DOHH2 (cell line): ENCODE data around the gene LRRTM2.
"Not testable (repeated sequence)": the region's sequence is repeated elsewhere in the genome, so short reads cannot be mapped to it uniquely, and the experiment has no call there.

Experiments
- H3F3A ChIP-seq: fragments of 200-600 bp; sonication (generic), shearing (Covaris generic); 2 replicates; pipeline ENCODE4 v1.6.0; 2016; ENCODE audit warnings: antibody characterized with exemption, mild to moderate bottlenecking; ENCODE audit not compliant: control insufficient read depth, insufficient read depth
- H3K27ac ChIP-seq: fragments of 200-600 bp; sonication (generic); 2 replicates; pipeline ENCODE4 v1.5.1; 2014; ENCODE audit warnings: low read depth, mild to moderate bottlenecking, low read length, moderate library complexity
- H3K27me3 ChIP-seq: fragments of 200-600 bp; sonication (generic); 2 replicates; pipeline ENCODE4 v1.6.1; 2014; ENCODE audit warnings: mild to moderate bottlenecking, low read length, mixed read lengths; ENCODE audit not compliant: control insufficient read depth
- H3K36me3 ChIP-seq: fragments of 200-600 bp; sonication (generic); 2 replicates; pipeline ENCODE4 v1.6.1; 2014; ENCODE audit warnings: mild to moderate bottlenecking, low read length, moderate library complexity, mixed read lengths; ENCODE audit not compliant: control insufficient read depth
- H3K4me1 ChIP-seq: fragments of 200-600 bp; sonication (generic); 2 replicates; pipeline ENCODE4 v1.6.1; 2014; ENCODE audit warnings: mild to moderate bottlenecking, low read length, mixed read lengths; ENCODE audit not compliant: control insufficient read depth
- H3K4me2 ChIP-seq: fragments of 200-600 bp; sonication (generic); 2 replicates; pipeline ENCODE4 v1.6.0; 2014; ENCODE audit warnings: mild to moderate bottlenecking, low read length, moderate library complexity
- H3K4me3 ChIP-seq: fragments of 200-600 bp; sonication (generic); 2 replicates; pipeline ENCODE4 v1.5.1; 2014; ENCODE audit warnings: mild to moderate bottlenecking, low read length, mixed read lengths
- H3K79me2 ChIP-seq: fragments of 200-600 bp; sonication (generic); 2 replicates; pipeline ENCODE4 v1.6.1; 2014; ENCODE audit warnings: mild to moderate bottlenecking, low read length, mixed read lengths; ENCODE audit not compliant: control insufficient read depth
- H3K9me2 ChIP-seq: fragments of 200-600 bp; sonication (generic); replicated peaks from 2 replicates; pipeline ENCODE4 v1.6.1; 2014; ENCODE audit warnings: mild to moderate bottlenecking, low read length, mixed read lengths; ENCODE audit not compliant: control insufficient read depth
- H3K9me3 ChIP-seq: fragments of 200-600 bp; sonication (generic); 2 replicates; pipeline ENCODE4 v1.6.1; 2014; ENCODE audit warnings: antibody characterized with exemption, low read length, mixed read lengths; ENCODE audit not compliant: control insufficient read depth, insufficient read depth
- H4K20me1 ChIP-seq: fragments of 200-600 bp; sonication (generic); 2 replicates; pipeline ENCODE4 v1.6.0; 2014; ENCODE audit warnings: low read depth, mild to moderate bottlenecking, antibody characterized with exemption, low read length, moderate library complexity; ENCODE audit not compliant: control insufficient read depth, insufficient read depth
- EZH2phosphoT487 ChIP-seq: fragments of 200-600 bp; sonication (generic); IDR thresholded peaks from 2 replicates; pipeline ENCODE4 v1.6.1; 2017; ENCODE audit warnings: borderline replicate concordance, mild to moderate bottlenecking, antibody characterized with exemption, low read length, moderate library complexity, mixed read lengths
- TF ChIP-seq, protein P1 (sequence below): fragments of 200-600 bp; sonication (generic); IDR thresholded peaks from one replicate; pipeline ENCODE4 v1.5.1; 2014; ENCODE audit warnings: antibody characterized with exemption, mild to moderate bottlenecking, low read depth, low read length; ENCODE audit not compliant: poor library complexity, severe bottlenecking

The LRRTM2 gene, protein sequence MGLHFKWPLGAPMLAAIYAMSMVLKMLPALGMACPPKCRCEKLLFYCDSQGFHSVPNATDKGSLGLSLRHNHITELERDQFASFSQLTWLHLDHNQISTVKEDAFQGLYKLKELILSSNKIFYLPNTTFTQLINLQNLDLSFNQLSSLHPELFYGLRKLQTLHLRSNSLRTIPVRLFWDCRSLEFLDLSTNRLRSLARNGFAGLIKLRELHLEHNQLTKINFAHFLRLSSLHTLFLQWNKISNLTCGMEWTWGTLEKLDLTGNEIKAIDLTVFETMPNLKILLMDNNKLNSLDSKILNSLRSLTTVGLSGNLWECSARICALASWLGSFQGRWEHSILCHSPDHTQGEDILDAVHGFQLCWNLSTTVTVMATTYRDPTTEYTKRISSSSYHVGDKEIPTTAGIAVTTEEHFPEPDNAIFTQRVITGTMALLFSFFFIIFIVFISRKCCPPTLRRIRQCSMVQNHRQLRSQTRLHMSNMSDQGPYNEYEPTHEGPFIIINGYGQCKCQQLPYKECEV

DNA sequence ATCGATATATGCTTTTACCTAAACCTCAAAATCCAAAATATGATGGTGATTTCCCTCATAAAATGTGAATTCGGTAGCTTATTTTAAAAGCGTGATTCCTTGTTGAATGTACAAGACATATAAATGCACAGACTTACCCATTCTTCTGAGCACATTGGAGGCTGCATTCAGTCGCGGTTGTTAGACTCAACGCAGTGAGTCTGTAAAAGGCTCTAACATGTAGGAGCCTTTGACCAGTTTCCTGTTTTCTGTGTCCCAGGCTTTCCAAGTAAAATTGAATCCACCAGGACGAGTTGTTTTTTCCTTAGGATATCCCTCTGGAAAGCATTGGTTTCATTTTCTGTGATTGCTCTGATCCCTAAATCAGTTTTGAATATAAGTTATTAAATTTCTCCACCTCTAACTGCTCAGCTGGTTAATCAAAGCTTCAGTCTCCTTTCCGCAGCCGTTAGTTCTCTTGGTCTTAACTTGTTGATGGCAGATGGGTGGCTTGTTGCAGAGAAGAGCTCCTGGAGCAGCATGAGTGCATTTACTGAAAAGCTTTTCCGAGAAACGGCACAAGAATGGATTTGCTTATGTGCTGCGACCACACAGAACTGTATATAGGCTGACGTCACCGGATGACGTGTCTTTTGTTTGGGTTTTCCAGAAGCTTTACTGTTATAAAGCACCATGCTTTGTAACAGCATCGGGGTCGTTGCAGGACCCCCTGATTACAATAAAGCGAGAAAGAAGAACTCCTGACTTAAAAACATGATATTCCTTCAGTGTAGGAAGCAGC lies at the start of gene LRRTM2:
Gene LRRTM2, minus strand, starts transcription at position 565 of the 781 bp plus-strand sequence. Its CDS starts 424 bp downstream, at position 141.
- Histone ChIP-seq H3K79me2 (no peaks in the 10 kb centered on the region), H3K27me3 (peaks cover 4% of the 10 kb centered on the region; the same call in 1 of the 2 replicates), H4K20me1 (0 out of 2 replicates have a peak, but pooled peaks cover 6% of the 10 kb centered on the region), H3F3A (no peaks in the 10 kb centered on the region), H3K4me2 (no peak within 1 kb of the TSS), H3K27ac (no peak within 1 kb of the TSS), H3K9me3 (no peaks in the 10 kb centered on the region), H3K4me1 (no peaks in the 10 kb centered on the region), H3K4me3 (no peak within 1 kb of the TSS), H3K9me2 (no peaks in the 10 kb centered on the region), H3K36me3 (no peaks in the 10 kb centered on the region)
- no peak for TF ChIP-seq EZH2phosphoT487
- TF ChIP-seq, protein P1, sequence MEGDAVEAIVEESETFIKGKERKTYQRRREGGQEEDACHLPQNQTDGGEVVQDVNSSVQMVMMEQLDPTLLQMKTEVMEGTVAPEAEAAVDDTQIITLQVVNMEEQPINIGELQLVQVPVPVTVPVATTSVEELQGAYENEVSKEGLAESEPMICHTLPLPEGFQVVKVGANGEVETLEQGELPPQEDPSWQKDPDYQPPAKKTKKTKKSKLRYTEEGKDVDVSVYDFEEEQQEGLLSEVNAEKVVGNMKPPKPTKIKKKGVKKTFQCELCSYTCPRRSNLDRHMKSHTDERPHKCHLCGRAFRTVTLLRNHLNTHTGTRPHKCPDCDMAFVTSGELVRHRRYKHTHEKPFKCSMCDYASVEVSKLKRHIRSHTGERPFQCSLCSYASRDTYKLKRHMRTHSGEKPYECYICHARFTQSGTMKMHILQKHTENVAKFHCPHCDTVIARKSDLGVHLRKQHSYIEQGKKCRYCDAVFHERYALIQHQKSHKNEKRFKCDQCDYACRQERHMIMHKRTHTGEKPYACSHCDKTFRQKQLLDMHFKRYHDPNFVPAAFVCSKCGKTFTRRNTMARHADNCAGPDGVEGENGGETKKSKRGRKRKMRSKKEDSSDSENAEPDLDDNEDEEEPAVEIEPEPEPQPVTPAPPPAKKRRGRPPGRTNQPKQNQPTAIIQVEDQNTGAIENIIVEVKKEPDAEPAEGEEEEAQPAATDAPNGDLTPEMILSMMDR: no peak

GRCh38 chr5:138922494-138922893 lies 47.4 kb upstream of the LRRTM2 start:
- no peaks in the 10 kb centered on the region for H3K4me1 ChIP-seq
- H3F3A ChIP-seq: no peaks in the 10 kb centered on the region
- no peak overlapping the region for H3K4me3 ChIP-seq
- no peaks in the 10 kb centered on the region for H3K9me3 ChIP-seq
- H3K79me2 ChIP-seq: no peaks in the 10 kb centered on the region
- no peak overlapping the region for H3K4me2 ChIP-seq
- no peak overlapping the region for H3K27ac ChIP-seq
- H3K9me2 ChIP-seq: no peaks in the 10 kb centered on the region
- TF ChIP-seq EZH2phosphoT487: no peak
- TF ChIP-seq, protein P1: no peak
- peaks cover 3% of the 10 kb centered on the region for H3K36me3 ChIP-seq
- no peaks in the 10 kb centered on the region for H4K20me1 ChIP-seq
- H3K27me3 ChIP-seq: no peaks in the 10 kb centered on the region

- H4K20me1 ChIP-seq, H3K9me3 ChIP-seq, H3F3A ChIP-seq, H3K27ac ChIP-seq, H3K4me3 ChIP-seq, H3K27me3 ChIP-seq, H3K4me1 ChIP-seq, H3K4me2 ChIP-seq, H3K36me3 ChIP-seq, H3K9me2 ChIP-seq, H3K79me2 ChIP-seq: not testable (repeated sequence)
Measured at GRCh38 chr5:138921362-138921761, 46.2 kb upstream of the LRRTM2 start.

DNA sequence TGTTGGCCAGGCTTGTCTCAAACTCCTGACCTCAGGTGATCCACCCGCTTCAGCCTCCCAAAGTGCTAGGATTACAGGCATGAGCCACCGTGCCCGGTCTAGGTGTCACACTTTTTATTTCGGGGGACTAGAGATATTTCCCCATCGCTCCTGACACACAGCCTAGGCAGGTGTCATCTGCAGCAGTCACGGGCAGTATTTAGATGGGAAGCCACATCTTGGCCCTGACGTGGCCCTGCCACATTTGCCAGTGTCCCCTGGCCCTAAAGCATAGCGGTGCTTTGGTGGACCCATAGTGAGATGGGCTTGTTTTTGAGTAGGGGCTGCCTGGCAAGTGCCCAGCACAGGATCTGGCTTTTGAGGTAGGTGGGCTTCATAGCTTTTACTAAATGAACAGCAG lies 45.0 kb upstream of the LRRTM2 start:
- no peaks in the 10 kb centered on the region for H3F3A ChIP-seq
- H3K4me3 ChIP-seq: no peak overlapping the region
- H3K4me1 ChIP-seq: no peaks in the 10 kb centered on the region
- H4K20me1 ChIP-seq: no peaks in the 10 kb centered on the region
- no peak overlapping the region for H3K27ac ChIP-seq
- H3K9me2 ChIP-seq: no peaks in the 10 kb centered on the region
- peaks cover 3% of the 10 kb centered on the region for H3K36me3 ChIP-seq
- H3K4me2 ChIP-seq: no peak overlapping the region
- TF ChIP-seq EZH2phosphoT487: no peak
- TF ChIP-seq, protein P1: no peak
- no peaks in the 10 kb centered on the region for H3K79me2 ChIP-seq
- no peaks in the 10 kb centered on the region for H3K27me3 ChIP-seq
- no peaks in the 10 kb centered on the region for H3K9me3 ChIP-seq
